ENCODE measurements around the gene TMEM259. TPM values are rescaled to one million over a fixed set of nuclear protein-coding genes. Genes with fewer than 3 reads are reported as not detected.

Gene TMEM259
- total and polyA plus RNA-seq, 2 donors (not counting 3 experiments of a cell fraction or from before 2014, with no cell fraction given) = 142 to 297 TPM

DNA sequence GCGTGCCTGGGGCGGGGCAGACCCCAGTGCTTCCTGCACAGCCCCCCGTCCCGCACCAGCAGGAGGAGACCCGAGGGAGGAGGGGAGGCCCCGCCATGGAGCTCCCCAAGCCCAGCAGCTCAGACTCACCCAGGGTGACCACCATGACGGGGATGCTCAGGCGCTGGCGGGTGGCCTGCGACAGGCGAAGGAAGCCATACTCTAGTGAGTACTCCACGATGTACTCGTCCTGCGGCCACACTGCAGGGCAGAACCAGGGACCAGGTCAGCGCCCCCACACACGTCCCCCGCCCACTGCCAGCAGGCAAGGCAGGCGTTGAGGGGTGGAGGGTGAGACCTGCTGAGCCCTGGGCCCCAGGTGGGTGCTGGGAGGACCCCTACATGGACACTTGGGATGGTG, 8.6 kb downstream of the TMEM259 start:
- DNase-seq (ENCODE audit: low read depth, low spot score) (no peak), FAIRE-seq (no peak)
- no peak overlapping the region for H3K27ac ChIP-seq (ENCODE audit: insufficient read depth, low read depth, low read length)
- intact Hi-C loops (cut with micrococcal nuclease) = no loop called here
- H3K4me1 ChIP-seq (ENCODE audit: control insufficient read depth, extremely low read depth, insufficient read depth, low read length) = peaks cover 12% of the 10 kb centered on the region
- H3K4me3 ChIP-seq (replicated peaks in 1 of 3; ENCODE audit: insufficient read depth in 1 of 3, low read depth in 1 of 3, low read length in 3 of 3) = no peak overlapping the region
- H4K20me1 ChIP-seq (replicated peaks; ENCODE audit: control insufficient read depth, extremely low read depth, insufficient read depth, low read length) = no peaks in the 10 kb centered on the region
- CTCF ChIA-PET = interaction anchor here (0.7 kb wide), 1 partner anchor 89 kb away, joined by 4 read pairs; no protein-coding TSS in a partner anchor
- no peak overlapping the region for H3K9ac ChIP-seq (replicated peaks; ENCODE audit: extremely low read depth, insufficient read depth, low read length)
- POLR2A ChIA-PET = no interaction called here
- peaks cover 5 to 23% of the 10 kb centered on the region in 2 experiments for H3K36me3 ChIP-seq (ENCODE audit: control insufficient read depth in 2 of 2, extremely low read depth in 1 of 2, insufficient read depth in 2 of 2, low read length in 2 of 2)
- H3K9me1 ChIP-seq (replicated peaks; ENCODE audit: control insufficient read depth, extremely low read depth, insufficient read depth, low read length) = no peaks in the 10 kb centered on the region
- TF ChIP-seq MYC (IDR thresholded peaks at IDR 0.05; ENCODE audit: low read depth, low read length) = no peak
- TF ChIP-seq POLR2AphosphoS5 (IDR thresholded peaks at IDR 0.05; ENCODE audit: insufficient read depth, low read depth, low read length) = no peak
- TF ChIP-seq, protein P1, sequence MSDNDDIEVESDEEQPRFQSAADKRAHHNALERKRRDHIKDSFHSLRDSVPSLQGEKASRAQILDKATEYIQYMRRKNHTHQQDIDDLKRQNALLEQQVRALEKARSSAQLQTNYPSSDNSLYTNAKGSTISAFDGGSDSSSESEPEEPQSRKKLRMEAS (IDR thresholded peaks at IDR 0.05; ENCODE audit: insufficient read depth, insufficient read length) = no peak
- TF ChIP-seq CTCF (IDR thresholded peaks at IDR 0.05; ENCODE audit: extremely low read depth in 1 of 2, insufficient read depth in 1 of 2, low read depth in 1 of 2, low read length in 2 of 2) = no peak
- no peak for TF ChIP-seq GATA2 (IDR thresholded peaks at IDR 0.05; ENCODE audit: insufficient read depth, insufficient read length, low read depth, low read length)
- TF ChIP-seq FOS (IDR thresholded peaks at IDR 0.05; ENCODE audit: borderline replicate concordance, insufficient read depth, low read length) = no peak
- TF ChIP-seq JUN (IDR thresholded peaks at IDR 0.05; ENCODE audit: borderline replicate concordance, insufficient read depth, insufficient read length, low read depth) = no peak
- no peak for TF ChIP-seq POLR2A (IDR thresholded peaks at IDR 0.05; ENCODE audit: low read depth, low read length)
- TF ChIP-seq EZH2 (IDR thresholded peaks at IDR 0.05; ENCODE audit: borderline replicate concordance, low read depth, low read length, severe bottlenecking) = no peak
- dilution Hi-C loops (cut with MboI; ENCODE audit: extremely low pct_ligation_motif_present, low sequenced_read_pairs) = no loop called here
- peaks cover 42% of the 10 kb centered on the region for H3K79me2 ChIP-seq (ENCODE audit: control insufficient read depth, insufficient read depth, low read length)
- H3K4me2 ChIP-seq (ENCODE audit: insufficient read depth, low read length) = no peak overlapping the region
- no peaks in the 10 kb centered on the region for H3K9me3 ChIP-seq (replicated peaks; ENCODE audit: control insufficient read depth, insufficient read depth, low read length)
- H2AFZ ChIP-seq (ENCODE audit: low read depth, low read length) = no peak overlapping the region
- no TSS peak for BruUV-seq (replicated peaks)
- no peaks in the 10 kb centered on the region for H3K27me3 ChIP-seq (ENCODE audit: control insufficient read depth in 2 of 2, insufficient read depth in 2 of 2, low read length in 2 of 2)
